Measurements from ENCODE around the gene SNX9.

GRCh38 chr6:157929765-157930319 lies 106.8 kb downstream of the SNX9 start:
- TF ChIP-seq, protein P1, sequence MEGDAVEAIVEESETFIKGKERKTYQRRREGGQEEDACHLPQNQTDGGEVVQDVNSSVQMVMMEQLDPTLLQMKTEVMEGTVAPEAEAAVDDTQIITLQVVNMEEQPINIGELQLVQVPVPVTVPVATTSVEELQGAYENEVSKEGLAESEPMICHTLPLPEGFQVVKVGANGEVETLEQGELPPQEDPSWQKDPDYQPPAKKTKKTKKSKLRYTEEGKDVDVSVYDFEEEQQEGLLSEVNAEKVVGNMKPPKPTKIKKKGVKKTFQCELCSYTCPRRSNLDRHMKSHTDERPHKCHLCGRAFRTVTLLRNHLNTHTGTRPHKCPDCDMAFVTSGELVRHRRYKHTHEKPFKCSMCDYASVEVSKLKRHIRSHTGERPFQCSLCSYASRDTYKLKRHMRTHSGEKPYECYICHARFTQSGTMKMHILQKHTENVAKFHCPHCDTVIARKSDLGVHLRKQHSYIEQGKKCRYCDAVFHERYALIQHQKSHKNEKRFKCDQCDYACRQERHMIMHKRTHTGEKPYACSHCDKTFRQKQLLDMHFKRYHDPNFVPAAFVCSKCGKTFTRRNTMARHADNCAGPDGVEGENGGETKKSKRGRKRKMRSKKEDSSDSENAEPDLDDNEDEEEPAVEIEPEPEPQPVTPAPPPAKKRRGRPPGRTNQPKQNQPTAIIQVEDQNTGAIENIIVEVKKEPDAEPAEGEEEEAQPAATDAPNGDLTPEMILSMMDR (conservative IDR thresholded peaks at IDR 0.05; ENCODE audit: low read depth, low read length) = no peak
- TF ChIP-seq EZH2 (IDR thresholded peaks at IDR 0.05; ENCODE audit: borderline replicate concordance, low read depth, low read length, poor library complexity, severe bottlenecking) = no peak
